HS-5 (cell line): ENCODE results near the gene MINK1.
"Not testable (repeated sequence)": the region's sequence is repeated elsewhere in the genome, so short reads cannot be mapped to it uniquely, and the experiment has no call there.

Experiments used
- DNase-seq: peaks from one replicate; pipeline ENCODE4 v3.0.0-alpha.2; 2012; ENCODE audit warnings: low read depth

The MINK1 gene

GRCh38 chr17:4846635-4847390, 13.7 kb downstream of the MINK1 start:
- no peak for DNase-seq

- no peak for DNase-seq
These were observed 15.9 kb downstream of the MINK1 start for GRCh38 chr17:4849011-4849536.

GRCh38 chr17:4850246-4850645, 17.1 kb downstream of the MINK1 start:
- no peak for DNase-seq

- DNase-seq = no peak
These were observed 17.9 kb downstream of the MINK1 start for GRCh38 chr17:4851084-4851483.

- no peak for DNase-seq
These were observed 19.5 kb downstream of the MINK1 start for GRCh38 chr17:4852567-4853207.

GRCh38 chr17:4853208-4853671, 20.1 kb downstream of the MINK1 start:
- no peak for DNase-seq

GRCh38 chr17:4854111-4854681, 21.1 kb downstream of the MINK1 start:
- no peak for DNase-seq

- no peak for DNase-seq
These were observed 23.3 kb downstream of the MINK1 start for GRCh38 chr17:4856271-4856936.

- no peak for DNase-seq
These were observed 23.8 kb downstream of the MINK1 start for GRCh38 chr17:4856937-4857314.

GRCh38 chr17:4857347-4857746, 24.2 kb downstream of the MINK1 start:
- not testable (repeated sequence) for DNase-seq

- DNase-seq = no peak
These were observed 25.1 kb downstream of the MINK1 start for GRCh38 chr17:4858068-4858881.

- DNase-seq = no peak
These were observed 25.7 kb downstream of the MINK1 start for GRCh38 chr17:4858882-4859260.

GRCh38 chr17:4859816-4860625, 26.9 kb downstream of the MINK1 start:
- no peak for DNase-seq

GRCh38 chr17:4860651-4861050, 27.5 kb downstream of the MINK1 start:
- DNase-seq = no peak

GRCh38 chr17:4861052-4861451, 27.9 kb downstream of the MINK1 start:
- no peak for DNase-seq

- DNase-seq = no peak
These were observed 29.6 kb downstream of the MINK1 start for GRCh38 chr17:4862720-4863119.

GRCh38 chr17:4863321-4863720, 30.2 kb downstream of the MINK1 start:
- no peak for DNase-seq

- DNase-seq = not testable (repeated sequence)
These were observed 34.4 kb downstream of the MINK1 start for GRCh38 chr17:4867535-4867934.

GRCh38 chr17:4869058-4869998, 36.2 kb downstream of the MINK1 start:
- DNase-seq = not testable (repeated sequence)

GRCh38 chr17:4870855-4871254, 37.7 kb downstream of the MINK1 start:
- no peak for DNase-seq
